HFFc6 (cell line): ENCODE measurements around the gene PICALM. TPM values are rescaled to one million over a fixed set of nuclear protein-coding genes. Genes with fewer than 3 reads are reported as not detected.
"Not testable (repeated sequence)": the region's sequence is repeated elsewhere in the genome, so short reads cannot be mapped to it uniquely, and the experiment has no call there.

Experiments used
- DNase-seq: peaks from one replicate; pipeline ENCODE4 v3.0.0-alpha.2; 2018
- H3K27ac Mint-ChIP-seq: 2 replicates; pipeline ENCODE4 v1.8.0; 2020; ENCODE audit warnings: mild to moderate bottlenecking, mixed read lengths
- H3K27me3 Mint-ChIP-seq: 2 replicates; pipeline ENCODE4 v1.8.0; 2021; ENCODE audit warnings: mild to moderate bottlenecking, moderate library complexity, mixed read lengths; ENCODE audit not compliant: insufficient read depth
- H3K36me3 Mint-ChIP-seq: 2 replicates; pipeline ENCODE4 v1.8.0; 2021; ENCODE audit warnings: low read depth, mixed read lengths
- H3K4me1 Mint-ChIP-seq: 2 replicates; pipeline ENCODE4 v1.8.0; 2020; ENCODE audit warnings: low read depth, mixed read lengths
- H3K4me3 Mint-ChIP-seq: 2 replicates; pipeline ENCODE4 v1.8.0; 2020; ENCODE audit warnings: mild to moderate bottlenecking, moderate library complexity, mixed read lengths
- H3K9me3 Mint-ChIP-seq: 2 replicates; pipeline ENCODE4 v1.8.0; 2020; ENCODE audit warnings: mild to moderate bottlenecking, mixed read lengths
- CTCF ChIP-seq: fragments of 200-600 bp; sonication (generic); IDR thresholded peaks from 2 replicates; pipeline ENCODE4 v1.5.0; 2021; ENCODE audit warnings: antibody characterized with exemption, mild to moderate bottlenecking
- total RNA-seq, 6 experiments: library from RNA; stranded (reverse); fragmentation: NEBNext Ultra II Directional; extraction: Animal tissue kit (Norgen Biotek cat#: 25700); gene quantifications; 2 replicates in 1 of 6; 3 replicates in 5 of 6; pipeline ENCODE4 v1.2.3, GENCODE V29; 2021

The PICALM gene
- total RNA-seq, 6 experiments from 2014 or later, result 193 to 267 (median 244) TPM

- H3K4me3 Mint-ChIP-seq, result peak overlapping the region; percentile 73
- H3K4me1 Mint-ChIP-seq, result peaks cover 36% of the 10 kb centered on the region
- no peaks in the 10 kb centered on the region for H3K9me3 Mint-ChIP-seq
- DNase-seq, result peak; percentile 16
- H3K27ac Mint-ChIP-seq, result peak overlapping the region; percentile 72
- H3K27me3 Mint-ChIP-seq, result no peaks in the 10 kb centered on the region
- TF ChIP-seq CTCF, result peak; percentile 39
- H3K36me3 Mint-ChIP-seq, result no peaks in the 10 kb centered on the region
Observed at GRCh38 chr11:86115542-86116385, 46.9 kb upstream of the PICALM start.

GRCh38 chr11:86108890-86109638 lies 40.2 kb upstream of the PICALM start:
- H3K4me1 Mint-ChIP-seq, result peaks cover 10% of the 10 kb centered on the region
- no peak overlapping the region for H3K4me3 Mint-ChIP-seq
- DNase-seq, result no peak
- H3K27me3 Mint-ChIP-seq, result no peaks in the 10 kb centered on the region
- H3K36me3 Mint-ChIP-seq, result no peaks in the 10 kb centered on the region
- H3K27ac Mint-ChIP-seq, result no peak overlapping the region
- H3K9me3 Mint-ChIP-seq, result no peaks in the 10 kb centered on the region
- no peak for TF ChIP-seq CTCF

GRCh38 chr11:86108191-86108590 lies 39.3 kb upstream of the PICALM start:
- H3K27me3 Mint-ChIP-seq, result no peaks in the 10 kb centered on the region
- no peak overlapping the region for H3K27ac Mint-ChIP-seq
- TF ChIP-seq CTCF, result no peak
- H3K9me3 Mint-ChIP-seq, result no peaks in the 10 kb centered on the region
- H3K4me3 Mint-ChIP-seq, result no peak overlapping the region
- no peak for DNase-seq
- no peaks in the 10 kb centered on the region for H3K36me3 Mint-ChIP-seq
- H3K4me1 Mint-ChIP-seq, result peaks cover 10% of the 10 kb centered on the region

GRCh38 chr11:86106916-86107315 lies 38.0 kb upstream of the PICALM start:
- H3K4me3 Mint-ChIP-seq, result no peak overlapping the region
- TF ChIP-seq CTCF, result no peak
- no peaks in the 10 kb centered on the region for H3K9me3 Mint-ChIP-seq
- no peaks in the 10 kb centered on the region for H3K27me3 Mint-ChIP-seq
- DNase-seq, result peak; percentile 58
- H3K36me3 Mint-ChIP-seq, result no peaks in the 10 kb centered on the region
- H3K4me1 Mint-ChIP-seq, result peaks cover 20% of the 10 kb centered on the region
- peak overlapping the region; percentile 54 for H3K27ac Mint-ChIP-seq

GRCh38 chr11:86106031-86106430 lies 37.1 kb upstream of the PICALM start:
- not testable (repeated sequence) for H3K27me3 Mint-ChIP-seq, H3K27ac Mint-ChIP-seq, H3K36me3 Mint-ChIP-seq

GRCh38 chr11:86105601-86106000 lies 36.7 kb upstream of the PICALM start:
- not testable (repeated sequence) for H3K27me3 Mint-ChIP-seq, DNase-seq, H3K36me3 Mint-ChIP-seq, H3K27ac Mint-ChIP-seq, H3K4me3 Mint-ChIP-seq, H3K9me3 Mint-ChIP-seq
- peaks cover 32% of the 10 kb centered on the region for H3K4me1 Mint-ChIP-seq

More at GRCh38 chr11:86106031-86106430, 37.1 kb upstream of the PICALM start:
- not testable (repeated sequence) for DNase-seq, H3K4me3 Mint-ChIP-seq, H3K9me3 Mint-ChIP-seq
- peaks cover 29% of the 10 kb centered on the region for H3K4me1 Mint-ChIP-seq
